Stimulated activated CD4-positive, alpha-beta T cell treated with anti-CD3 and anti-CD28 coated beads, Interleukin-12 subunit alpha, Interleukin-12 subunit beta, amount 100 ng/mL, for 48 hours (primary cell): Measurements from ENCODE around the gene PIGV.
"Not testable (repeated sequence)": the region's sequence is repeated elsewhere in the genome, so short reads cannot be mapped to it uniquely, and the experiment has no call there.

Experiments used
- DNase-seq, 3 donors: peaks; one replicate each; pipeline ENCODE4 v3.0.0-alpha.2; 2020; ENCODE audit warnings: low read depth in 2 of 3, low spot score in 1 of 3

The PIGV gene

GRCh38 chr1:26792924-26793323, 5.2 kb downstream of the PIGV start:
- no peak for DNase-seq

- DNase-seq = no peak
Observed at GRCh38 chr1:26794391-26794790, 6.6 kb downstream of the PIGV start.

- no peak for DNase-seq
Observed at GRCh38 chr1:26797627-26798026, 9.9 kb downstream of the PIGV start.

GRCh38 chr1:26799479-26800142, 11.9 kb downstream of the PIGV start:
- DNase-seq = no peak

- DNase-seq = not testable (repeated sequence)
Observed at GRCh38 chr1:26803932-26804331, 16.2 kb downstream of the PIGV start.

GRCh38 chr1:26810105-26810504, 22.4 kb downstream of the PIGV start:
- DNase-seq = peak; percentile 62 to 80 (median 68)

- no peak for DNase-seq
Observed at GRCh38 chr1:26811057-26811456, 23.3 kb downstream of the PIGV start.

- DNase-seq = no peak
Observed at GRCh38 chr1:26811708-26812107, 24.0 kb downstream of the PIGV start.

- DNase-seq = no peak
Observed at GRCh38 chr1:26814377-26814776, 26.6 kb downstream of the PIGV start.

GRCh38 chr1:26814893-26815292, 27.1 kb downstream of the PIGV start:
- DNase-seq = no peak

GRCh38 chr1:26820784-26821269, 33.1 kb downstream of the PIGV start:
- no peak for DNase-seq

GRCh38 chr1:26822737-26823395, 35.1 kb downstream of the PIGV start:
- DNase-seq = no peak

GRCh38 chr1:26824731-26825130, 37.0 kb downstream of the PIGV start:
- no peak for DNase-seq

GRCh38 chr1:26826261-26827105, 38.7 kb downstream of the PIGV start, which contains the start of gene ZDHHC18:
TSS of gene ZDHHC18 (plus strand) at chr1:26826688. CDS start at chr1:26826805, 117 bp downstream.
- peak in 2 of 3 donors; percentile 49 to 70 for DNase-seq

- DNase-seq = no peak
Observed at GRCh38 chr1:26827106-26827604, 39.4 kb downstream of the PIGV start.

GRCh38 chr1:26827663-26828062, 39.9 kb downstream of the PIGV start:
- DNase-seq = no peak

GRCh38 chr1:26828411-26828991, 40.8 kb downstream of the PIGV start:
- no peak for DNase-seq

- no peak for DNase-seq
Observed at GRCh38 chr1:26829184-26829911, 41.6 kb downstream of the PIGV start.

- no peak for DNase-seq
Observed at GRCh38 chr1:26831059-26831458, 43.3 kb downstream of the PIGV start.

- no peak for DNase-seq
Observed at GRCh38 chr1:26831546-26832248, 43.9 kb downstream of the PIGV start.
